Tibial nerve (tissue), 3 donors: Measurements from ENCODE around the gene AGAP6.
"Not testable (repeated sequence)": the region's sequence is repeated elsewhere in the genome, so short reads cannot be mapped to it uniquely, and the experiment has no call there.

Experiments
- CTCF ChIP-seq, 5 experiments: fragments of 200-600 bp in 3 of 5; fragments of 450-650 bp in 2 of 5; sonication (generic) in 3 of 5; IDR thresholded peaks; one replicate each; pipeline ENCODE4 v1.5.1; 2016 to 2019; ENCODE audit warnings: antibody characterized with exemption in 5 of 5, mild to moderate bottlenecking in 3 of 5, moderate library complexity in 2 of 5
- POLR2A ChIP-seq, 2 donors: fragments of 450-650 bp; IDR thresholded peaks; one replicate each; pipeline ENCODE4 v1.6.1; 2017; ENCODE audit warnings: antibody characterized with exemption in 2 of 2, mild to moderate bottlenecking in 2 of 2, moderate library complexity in 2 of 2

- TF ChIP-seq CTCF, POLR2A (IDR thresholded peaks at IDR 0.05): not testable (repeated sequence)
Measured at GRCh38 chr10:49988376-49988775, at the start of gene AGAP6.
